HEK293 (cell line): ENCODE results near the gene HAUS8.

ENCODE experiments used
- FEZF1 ChIP-seq: fragments of 450-650 bp; formaldehyde crosslinking; IDR thresholded peaks from 2 replicates; pipeline ENCODE4 v1.5.1; 2016; ENCODE audit warnings: missing biosample characterization, missing genetic modification characterization
- GLIS1 ChIP-seq: fragments of 450-650 bp; formaldehyde crosslinking; IDR thresholded peaks from 2 replicates; pipeline ENCODE4 v1.5.1; 2016; ENCODE audit warnings: missing biosample characterization, missing genetic modification characterization
- KLF9 ChIP-seq: fragments of 450-650 bp; formaldehyde crosslinking; IDR thresholded peaks from 2 replicates; pipeline ENCODE4 v1.5.1; 2016; ENCODE audit warnings: missing biosample characterization, missing genetic modification characterization, low read depth
- MEIS1 ChIP-seq: sonication (generic); formaldehyde crosslinking; IDR thresholded peaks from 2 replicates; pipeline ENCODE4 v1.8.1; 2022; ENCODE audit warnings: missing genetic modification reagents, mild to moderate bottlenecking, borderline replicate concordance
- MYNN ChIP-seq: fragments of 450-650 bp; formaldehyde crosslinking; IDR thresholded peaks from 2 replicates; pipeline ENCODE4 v1.5.1; 2016; ENCODE audit warnings: missing biosample characterization, missing genetic modification characterization, borderline replicate concordance
- MZF1 ChIP-seq: fragments of 450-650 bp; formaldehyde crosslinking; IDR thresholded peaks from 2 replicates; pipeline ENCODE4 v1.5.1; 2017; ENCODE audit warnings: missing biosample characterization, missing genetic modification characterization, borderline replicate concordance
- PBX3 ChIP-seq: sonication (generic); formaldehyde crosslinking; IDR thresholded peaks from 2 replicates; pipeline ENCODE4 v1.8.1; 2022; ENCODE audit warnings: mild to moderate bottlenecking, moderate library complexity, missing genetic modification reagents
- ZBTB44 ChIP-seq: fragments of 450-650 bp; IDR thresholded peaks from 2 replicates; pipeline ENCODE4 v1.5.1; 2018; ENCODE audit warnings: missing biosample characterization, mild to moderate bottlenecking, missing genetic modification characterization
- ZNF169 ChIP-seq: fragments of 450-650 bp; formaldehyde crosslinking; IDR thresholded peaks from 2 replicates; pipeline ENCODE4 v1.5.1; 2016; ENCODE audit warnings: missing biosample characterization, missing genetic modification characterization
- ZNF18 ChIP-seq: fragments of 450-650 bp; formaldehyde crosslinking; IDR thresholded peaks from 2 replicates; pipeline ENCODE4 v1.5.1; 2016; ENCODE audit warnings: missing biosample characterization, missing genetic modification characterization
- ZNF202 ChIP-seq: fragments of 450-650 bp; formaldehyde crosslinking; IDR thresholded peaks from 2 replicates; pipeline ENCODE4 v1.5.1; 2016; ENCODE audit warnings: missing biosample characterization, missing genetic modification characterization, borderline replicate concordance
- ZNF23 ChIP-seq: fragments of 450-650 bp; formaldehyde crosslinking; IDR thresholded peaks from 2 replicates; pipeline ENCODE4 v1.5.1; 2016; ENCODE audit warnings: missing biosample characterization, missing genetic modification characterization, borderline replicate concordance
- ZNF266 ChIP-seq: fragments of 450-650 bp; formaldehyde crosslinking; IDR thresholded peaks from 2 replicates; pipeline ENCODE4 v1.5.1; 2016; ENCODE audit warnings: missing biosample characterization, missing genetic modification characterization, low read depth
- ZNF280D ChIP-seq: fragments of 450-650 bp; formaldehyde crosslinking; IDR thresholded peaks from 2 replicates; pipeline ENCODE4 v1.5.1; 2016; ENCODE audit warnings: missing biosample characterization, missing genetic modification characterization
- ZNF302 ChIP-seq: fragments of 450-650 bp; formaldehyde crosslinking; IDR thresholded peaks from 2 replicates; pipeline ENCODE4 v1.5.1; 2016; ENCODE audit warnings: missing biosample characterization, missing genetic modification characterization, low read depth
- ZNF513 ChIP-seq: fragments of 450-650 bp; IDR thresholded peaks from 2 replicates; pipeline ENCODE4 v1.5.1; 2018; ENCODE audit warnings: missing biosample characterization, missing genetic modification characterization
- ZNF558 ChIP-seq: fragments of 450-650 bp; formaldehyde crosslinking; IDR thresholded peaks from 2 replicates; pipeline ENCODE4 v1.5.1; 2016; ENCODE audit warnings: missing biosample characterization, missing genetic modification characterization
- ZNF561 ChIP-seq: fragments of 450-650 bp; IDR thresholded peaks from 2 replicates; pipeline ENCODE4 v1.5.1; 2018; ENCODE audit warnings: missing biosample characterization, missing genetic modification characterization, borderline replicate concordance
- ZNF596 ChIP-seq: fragments of 450-650 bp; IDR thresholded peaks from 2 replicates; pipeline ENCODE4 v1.5.0; 2018; ENCODE audit warnings: missing biosample characterization, mild to moderate bottlenecking, missing genetic modification characterization, moderate library complexity
- ZNF621 ChIP-seq: fragments of 450-650 bp; formaldehyde crosslinking; IDR thresholded peaks from 2 replicates; pipeline ENCODE4 v1.5.1; 2017; ENCODE audit warnings: missing biosample characterization, missing genetic modification characterization
- ZNF660 ChIP-seq: fragments of 450-650 bp; IDR thresholded peaks from 2 replicates; pipeline ENCODE4 v1.5.1; 2018; ENCODE audit warnings: missing biosample characterization, mild to moderate bottlenecking, missing genetic modification characterization
- ZNF664 ChIP-seq: fragments of 450-650 bp; formaldehyde crosslinking; IDR thresholded peaks from 2 replicates; pipeline ENCODE4 v1.5.1; 2016; ENCODE audit warnings: missing biosample characterization, missing genetic modification characterization
- ZNF677 ChIP-seq: fragments of 450-650 bp; IDR thresholded peaks from 2 replicates; pipeline ENCODE4 v1.5.0; 2018; ENCODE audit warnings: missing biosample characterization, mild to moderate bottlenecking, missing genetic modification characterization, moderate library complexity
- ZNF704 ChIP-seq: fragments of 450-650 bp; formaldehyde crosslinking; IDR thresholded peaks from 2 replicates; pipeline ENCODE4 v1.5.1; 2016; ENCODE audit warnings: missing biosample characterization, missing genetic modification characterization
- ZNF707 ChIP-seq: fragments of 450-650 bp; formaldehyde crosslinking; IDR thresholded peaks from 2 replicates; pipeline ENCODE4 v1.5.1; 2016; ENCODE audit warnings: missing biosample characterization, missing genetic modification characterization
- ZSCAN16 ChIP-seq: fragments of 450-650 bp; formaldehyde crosslinking; IDR thresholded peaks from 2 replicates; pipeline ENCODE4 v1.5.1; 2016; ENCODE audit warnings: missing biosample characterization, missing genetic modification characterization
- ZSCAN30 ChIP-seq: fragments of 450-650 bp; IDR thresholded peaks from 2 replicates; pipeline ENCODE4 v1.5.1; 2018; ENCODE audit warnings: missing biosample characterization, mild to moderate bottlenecking, missing genetic modification characterization, moderate library complexity
- ZSCAN5A ChIP-seq: fragments of 450-650 bp; formaldehyde crosslinking; IDR thresholded peaks from 2 replicates; pipeline ENCODE4 v1.5.1; 2016; ENCODE audit warnings: missing biosample characterization, missing genetic modification characterization

Gene HAUS8

GRCh38 chr19:17075035-17075863, at the start of gene HAUS8, which contains the start of gene MYO9B (continued):
- TF ChIP-seq MZF1 (tag by site-specific recombination) (no peak), ZNF707 (tag by site-specific recombination) (no peak), ZNF596 (tag by site-specific recombination) (no peak), MYNN (tag by site-specific recombination) (no peak), ZNF169 (tag by site-specific recombination) (no peak), ZNF621 (tag by site-specific recombination) (no peak), ZBTB44 (tag by site-specific recombination) (no peak; the same call in 1 of the 2 replicates), MEIS1 (CRISPR knock-in tag) (no peak), KLF9 (peak; percentile 97), ZNF302 (tag by site-specific recombination) (no peak), ZNF280D (tag by site-specific recombination) (no peak; the same call in 1 of the 2 replicates), ZNF513 (tag by site-specific recombination) (no peak), ZNF202 (tag by site-specific recombination) (no peak), ZNF18 (tag by site-specific recombination) (peak; percentile 45; the same call in 1 of the 2 replicates), ZNF664 (tag by site-specific recombination) (no peak), ZNF558 (tag by site-specific recombination) (no peak), PBX3 (CRISPR knock-in tag) (no peak), ZNF23 (tag by site-specific recombination) (no peak), ZNF561 (tag by site-specific recombination) (peak; percentile 70; the same call in 1 of the 2 replicates), FEZF1 (tag by site-specific recombination) (peak; percentile 56; the same call in 1 of the 2 replicates), ZSCAN16 (tag by site-specific recombination) (no peak), ZNF677 (tag by site-specific recombination) (no peak), ZSCAN30 (peak; percentile 77), ZNF704 (tag by site-specific recombination) (no peak), GLIS1 (peak; percentile 46), ZNF660 (tag by site-specific recombination) (peak; percentile 80), ZNF266 (no peak), ZSCAN5A (tag by site-specific recombination) (peak; percentile 32; the same call in 1 of the 2 replicates)
